H9 (cell line): Measurements from ENCODE around the gene APOBEC3H. TPM values are rescaled to one million over a fixed set of nuclear protein-coding genes. Genes with fewer than 3 reads are reported as not detected.

Experiments used
- DNase-seq: peaks from one replicate; pipeline ENCODE4 v3.0.0-alpha.2; 2017
- H2AFZ ChIP-seq: one replicate; pipeline ENCODE4 v1.6.1; 2013; ENCODE audit warnings: mild to moderate bottlenecking, low read length, control low read depth, moderate library complexity
- H2AK5ac ChIP-seq: 2 replicates; pipeline ENCODE4 v1.6.1; 2013; ENCODE audit warnings: low read length, control low read depth, mixed read lengths; ENCODE audit not compliant: insufficient read length
- H2BK120ac ChIP-seq: one replicate; pipeline ENCODE4 v1.6.1; 2013; ENCODE audit warnings: low read depth, mild to moderate bottlenecking, low read length, control low read depth, inconsistent platforms; ENCODE audit not compliant: poor library complexity, severe bottlenecking
- H2BK12ac ChIP-seq: 2 replicates; pipeline ENCODE4 v1.6.1; 2013; ENCODE audit warnings: low read length, control low read depth, mixed read lengths, low read depth; ENCODE audit not compliant: insufficient read length
- H2BK15ac ChIP-seq: 2 replicates; pipeline ENCODE4 v1.6.1; 2013; ENCODE audit warnings: low read depth, low read length, control low read depth
- H2BK20ac ChIP-seq: one replicate; pipeline ENCODE4 v1.6.1; 2013; ENCODE audit warnings: low read depth, mild to moderate bottlenecking, low read length, control low read depth, inconsistent platforms; ENCODE audit not compliant: poor library complexity, severe bottlenecking
- H2BK5ac ChIP-seq: 2 replicates; pipeline ENCODE4 v1.6.1; 2013; ENCODE audit warnings: low read length, control low read depth, mixed read lengths; ENCODE audit not compliant: insufficient read length
- H3K14ac ChIP-seq: 2 replicates; pipeline ENCODE4 v1.6.1; 2013; ENCODE audit warnings: low read length, control low read depth; ENCODE audit not compliant: insufficient read depth
- H3K18ac ChIP-seq: 2 replicates; pipeline ENCODE4 v1.6.1; 2013; ENCODE audit warnings: low read depth, mild to moderate bottlenecking, mixed read lengths, low read length, control low read depth; ENCODE audit not compliant: insufficient read length
- H3K23ac ChIP-seq: 2 replicates; pipeline ENCODE4 v1.6.1; 2013; ENCODE audit warnings: low read length, control low read depth, mixed read lengths, low read depth; ENCODE audit not compliant: insufficient read length
- H3K23me2 ChIP-seq: 2 replicates; pipeline ENCODE4 v1.6.1; 2013; ENCODE audit warnings: low read depth, mild to moderate bottlenecking, mixed read lengths, low read length, control low read depth; ENCODE audit not compliant: insufficient read length, poor library complexity, severe bottlenecking
- H3K27ac ChIP-seq: 2 replicates; pipeline ENCODE4 v1.5.1; 2013; ENCODE audit warnings: low read length, control low read depth, mixed read lengths, low read depth; ENCODE audit not compliant: insufficient read length
- H3K27me3 ChIP-seq: 2 replicates; pipeline ENCODE4 v1.6.1; 2013; ENCODE audit warnings: low read length, control low read depth, inconsistent platforms; ENCODE audit not compliant: insufficient read depth
- H3K4ac ChIP-seq: 2 replicates; pipeline ENCODE4 v1.6.1; 2013; ENCODE audit warnings: low read depth, mild to moderate bottlenecking, control low read depth, inconsistent platforms, low read length, moderate library complexity
- H3K4me1 ChIP-seq: 2 replicates; pipeline ENCODE4 v1.6.1; 2013; ENCODE audit warnings: low read length, control low read depth, inconsistent platforms; ENCODE audit not compliant: insufficient read depth
- H3K4me2 ChIP-seq: 2 replicates; pipeline ENCODE4 v1.6.1; 2013; ENCODE audit warnings: low read length, control low read depth, mixed read lengths; ENCODE audit not compliant: insufficient read length, insufficient read depth
- H3K56ac ChIP-seq: 2 replicates; pipeline ENCODE4 v1.6.1; 2013; ENCODE audit warnings: low read depth, mild to moderate bottlenecking, mixed read lengths, low read length, control low read depth; ENCODE audit not compliant: insufficient read length
- H3K79me1 ChIP-seq: 2 replicates; pipeline ENCODE4 v1.6.1; 2013; ENCODE audit warnings: low read depth, mild to moderate bottlenecking, moderate library complexity, low read length, control low read depth, inconsistent platforms; ENCODE audit not compliant: insufficient read depth, poor library complexity, severe bottlenecking
- H3K79me2 ChIP-seq: 2 replicates; pipeline ENCODE4 v1.6.1; 2013; ENCODE audit warnings: low read length, control low read depth, inconsistent platforms; ENCODE audit not compliant: insufficient read depth
- H3K9ac ChIP-seq: 2 replicates; pipeline ENCODE4 v1.6.1; 2013; ENCODE audit warnings: low read length, control low read depth, mixed read lengths; ENCODE audit not compliant: insufficient read length; ENCODE audit errors: extremely low read depth
- H3K9me3 ChIP-seq: one replicate; pipeline ENCODE4 v1.6.1; 2013; ENCODE audit warnings: low read depth, low read length, inconsistent platforms; ENCODE audit not compliant: control insufficient read depth
- H3T11ph ChIP-seq: one replicate; pipeline ENCODE4 v1.6.1; 2013; ENCODE audit warnings: mild to moderate bottlenecking, low read length, control low read depth, inconsistent platforms
- H4K20me1 ChIP-seq: one replicate; pipeline ENCODE4 v1.6.1; 2013; ENCODE audit not compliant: control insufficient read depth, insufficient read length, insufficient read depth
- H4K5ac ChIP-seq: 2 replicates; pipeline ENCODE4 v1.6.1; 2013; ENCODE audit warnings: low read depth, mild to moderate bottlenecking, mixed read lengths, low read length, control low read depth; ENCODE audit not compliant: insufficient read length
- H4K8ac ChIP-seq: replicated peaks from 2 replicates; pipeline ENCODE4 v1.6.1; 2013; ENCODE audit warnings: low read length, control low read depth, mixed read lengths, low read depth; ENCODE audit not compliant: insufficient read length
- H4K91ac ChIP-seq: 2 replicates; pipeline ENCODE4 v1.6.1; 2013; ENCODE audit warnings: low read depth, mild to moderate bottlenecking, moderate library complexity, mixed read lengths, low read length, control low read depth; ENCODE audit not compliant: insufficient read length
- H3K27ac Mint-ChIP-seq, 3 experiments: 2 replicates in 2 of 3; 3 replicates in 1 of 3; pipeline ENCODE4 v1.8.0; 2020 to 2021; ENCODE audit warnings: mixed read lengths in 3 of 3, mild to moderate bottlenecking in 1 of 3, moderate library complexity in 1 of 3
- H3K27me3 Mint-ChIP-seq: 2 replicates; pipeline ENCODE4 v1.8.0; 2021; ENCODE audit warnings: low read depth, mild to moderate bottlenecking, moderate library complexity, mixed read lengths
- H3K36me3 Mint-ChIP-seq, 3 experiments: 2 replicates in 2 of 3; 3 replicates in 1 of 3; pipeline ENCODE4 v1.8.0; 2020 to 2021; ENCODE audit warnings: low read depth in 3 of 3, mixed read lengths in 3 of 3; ENCODE audit not compliant: insufficient read depth in 1 of 3
- H3K4me1 Mint-ChIP-seq, 2 experiments: 2 replicates each; pipeline ENCODE4 v1.8.0; 2020; ENCODE audit warnings: mixed read lengths in 2 of 2
- H3K4me3 Mint-ChIP-seq, 2 experiments: 2 replicates in 1 of 2; 3 replicates in 1 of 2; pipeline ENCODE4 v1.8.0; 2020 to 2021; ENCODE audit warnings: mild to moderate bottlenecking in 2 of 2, mixed read lengths in 2 of 2, moderate library complexity in 1 of 2
- H3K9me3 Mint-ChIP-seq, 2 experiments: 2 replicates in 1 of 2; 3 replicates in 1 of 2; pipeline ENCODE4 v1.8.0; 2020; ENCODE audit warnings: mild to moderate bottlenecking in 2 of 2, mixed read lengths in 2 of 2, moderate library complexity in 1 of 2
- CTCF ChIP-seq: fragments of 200-600 bp; sonication (generic); conservative IDR thresholded peaks from 3 replicates; pipeline ENCODE4 v1.8.0; 2021; ENCODE audit warnings: antibody characterized with exemption, mild to moderate bottlenecking
- WGBS: extraction: QIAGEN DNeasy Blood & Tissue Kit; methylation state at CpG from one replicate; pipeline ENCODE4 v1.1.7; 2013; ENCODE audit warnings: missing lambda C conversion rate, low lambda C conversion rate, mixed read lengths; ENCODE audit not compliant: insufficient read length; ENCODE audit errors: extremely low coverage; 5-methylcytosine and 5-hydroxymethylcytosine counted together
- total RNA-seq: library from RNA; stranded (reverse); gene quantifications from 2 replicates; pipeline ENCODE4 v1.2.1, GENCODE V29; 2021

APOBEC3H gene
- total RNA-seq, 1 experiment from 2014 or later = 0.48 TPM

- DNase-seq = no peak
- Mint-ChIP-seq H3K9me3 (no peaks in the 10 kb centered on the region; a peak in 1 of 5 replicates), H3K27me3 (peaks cover 13% of the 10 kb centered on the region), H3K4me3 (no peak overlapping the region), H3K27ac (no peak overlapping the region), H3K4me1 (peaks cover 9 to 26% of the 10 kb centered on the region in 2 experiments), H3K36me3 (no peaks in the 10 kb centered on the region)
- Histone ChIP-seq H3K79me1 (no peaks in the 10 kb centered on the region), H3K9me3 (no peaks in the 10 kb centered on the region), H2AFZ (no peak overlapping the region), H2BK15ac (no peak overlapping the region), H4K20me1 (peaks cover 2% of the 10 kb centered on the region), H3K9ac (no peak overlapping the region), H2AK5ac (no peak overlapping the region), H3K18ac (no peak overlapping the region), H2BK120ac (no peak overlapping the region), H3K56ac (no peak overlapping the region), H2BK12ac (no peak overlapping the region), H4K91ac (no peak overlapping the region), H3K4me1 (peaks cover 4% of the 10 kb centered on the region; the same call in 1 of the 2 replicates), H3K27me3 (no peaks in the 10 kb centered on the region), H3K27ac (no peak overlapping the region), H4K8ac (no peak overlapping the region), H3K79me2 (0 out of 2 replicates have a peak, but pooled peaks cover 2% of the 10 kb centered on the region), H3K4ac (no peak overlapping the region), H4K5ac (no peak overlapping the region), H3K23ac (no peak overlapping the region), H3K4me2 (no peak overlapping the region), H3K23me2 (no peaks in the 10 kb centered on the region), H3K14ac (no peak overlapping the region; the same call in 1 of the 2 replicates), H2BK5ac (no peak overlapping the region), H3T11ph (no peak overlapping the region), H2BK20ac (no peak overlapping the region)
- no peak for TF ChIP-seq CTCF
- no CpG with 5 or more reads among the region's 15 CpGs for WGBS
Measured at GRCh38 chr22:39090426-39091064, 6.5 kb upstream of the APOBEC3H start.
